HG02973 (cell line): ENCODE data around the gene LRIG2.
"Not testable (repeated sequence)": the region's sequence is repeated elsewhere in the genome, so short reads cannot be mapped to it uniquely, and the experiment has no call there.

ENCODE experiments used
- ATAC-seq: cut with Tn5 transposase; IDR thresholded peaks from one replicate; pipeline ENCODE4 v1.9.1; 2021; ENCODE audit warnings: moderate library complexity; ENCODE audit not compliant: unreplicated experiment

LRIG2 gene

GRCh38 chr1:113125517-113125916, 52.5 kb downstream of the LRIG2 start:
- ATAC-seq = no peak

- no peak for ATAC-seq
Observed at GRCh38 chr1:113126207-113126606, 53.2 kb downstream of the LRIG2 start.

DNA sequence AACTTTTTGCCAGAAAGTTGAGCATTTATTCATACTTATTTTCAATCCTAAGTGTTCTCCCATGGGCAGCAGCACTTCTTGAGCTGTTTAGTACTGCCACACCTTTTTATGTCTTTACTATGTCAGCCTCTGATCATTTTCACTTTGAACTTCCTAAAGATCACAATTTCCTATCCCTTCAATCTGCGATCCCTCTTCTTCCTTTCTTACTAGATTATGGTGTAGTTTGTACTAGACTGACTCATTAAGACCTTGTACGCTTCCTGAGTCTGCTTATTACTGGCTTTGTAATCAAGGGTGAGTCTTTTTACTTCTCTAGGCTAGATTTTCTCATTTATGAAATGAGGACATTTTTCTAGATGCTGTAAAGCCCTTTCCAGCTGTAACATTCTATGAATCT, 55.1 kb downstream of the LRIG2 start:
- ATAC-seq = no peak

DNA sequence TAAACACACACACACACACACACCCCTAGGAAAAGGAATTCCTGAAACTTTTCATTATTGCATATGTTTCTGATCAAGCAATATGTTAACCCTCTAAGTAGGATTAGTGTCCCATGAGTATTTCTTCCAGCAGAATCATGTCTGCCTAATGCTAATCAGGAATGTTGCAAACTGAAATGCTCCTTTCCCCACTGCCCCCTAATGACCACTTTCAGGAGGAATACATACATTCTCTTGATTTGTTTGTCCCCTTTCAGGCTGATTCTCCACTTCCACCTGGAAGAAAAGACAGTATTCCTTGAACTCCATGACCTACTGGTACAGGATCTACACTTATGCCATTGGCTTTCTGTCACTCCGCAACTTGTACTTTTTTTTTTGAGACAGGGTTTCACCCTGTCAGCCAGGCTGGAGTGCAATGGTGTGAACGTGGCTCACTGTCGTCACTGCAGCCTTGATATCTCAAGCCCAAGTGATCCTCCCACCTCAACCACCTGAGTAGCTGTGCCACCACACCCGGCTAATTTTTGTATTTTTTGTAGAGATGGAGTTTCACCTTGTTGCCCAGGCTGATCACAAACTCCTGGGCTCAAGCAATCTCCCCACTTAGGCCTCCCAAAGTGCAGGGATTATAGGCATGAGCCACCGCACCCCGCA, 56.7 kb downstream of the LRIG2 start:
- ATAC-seq = no peak

DNA sequence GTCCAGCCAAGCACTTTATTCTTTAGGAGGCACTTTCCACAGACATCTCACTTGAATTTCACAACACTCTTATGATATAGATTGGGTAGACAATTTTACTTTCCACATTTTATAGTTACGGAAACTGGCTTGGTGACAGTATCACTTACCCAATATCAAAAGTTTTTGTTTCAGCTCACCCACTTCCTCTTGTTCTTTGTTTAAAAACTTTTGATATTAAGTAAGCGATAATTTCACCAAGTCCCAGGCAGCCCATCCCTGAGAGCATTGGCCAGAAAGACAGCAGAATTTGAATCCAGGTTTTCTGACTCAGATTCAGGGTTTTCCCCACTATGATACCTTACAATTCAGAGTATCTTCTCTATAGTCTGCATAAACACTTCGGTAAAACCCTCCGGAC, 60.0 kb downstream of the LRIG2 start:
- ATAC-seq = no peak

GRCh38 chr1:113133759-113134158, 60.8 kb downstream of the LRIG2 start:
- ATAC-seq = no peak

DNA sequence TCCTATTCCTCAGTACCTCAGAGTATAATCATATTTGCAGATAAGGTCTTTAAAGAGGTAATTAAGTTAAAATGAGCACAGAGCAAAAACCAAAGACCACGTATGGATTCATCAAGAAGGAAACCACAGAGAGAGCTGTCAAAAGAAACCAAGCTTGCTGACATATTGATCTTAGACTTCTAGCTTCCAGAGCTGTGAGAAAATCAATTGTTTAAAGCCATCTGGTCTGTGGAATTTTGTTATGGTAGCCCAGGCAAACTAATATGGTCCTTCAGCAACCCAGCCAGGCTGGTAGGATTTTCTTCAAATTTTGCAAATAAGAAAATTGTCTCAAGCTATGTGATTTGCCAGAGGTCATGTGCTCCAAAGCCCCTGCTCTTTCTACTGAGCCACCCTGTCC, 62.5 kb downstream of the LRIG2 start:
- ATAC-seq = no peak

DNA sequence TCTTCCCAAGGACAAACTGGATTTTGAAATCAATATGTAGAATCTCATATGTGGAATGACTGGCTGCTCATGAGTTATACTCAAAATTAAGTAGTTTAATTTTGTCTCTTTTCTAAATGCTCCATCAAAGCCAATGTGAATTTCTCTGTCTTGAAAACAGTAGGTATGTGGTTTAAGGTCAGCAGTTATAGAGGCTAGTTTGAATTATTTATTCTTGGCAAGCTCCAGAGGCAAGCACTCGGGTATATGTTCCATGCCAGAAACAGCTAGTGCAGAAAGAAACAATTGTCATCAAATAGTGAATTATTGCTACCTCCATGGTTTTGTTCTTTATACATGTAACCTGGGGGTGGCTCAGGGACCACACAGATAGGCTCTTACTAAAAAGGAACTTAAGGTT, 63.5 kb downstream of the LRIG2 start:
- no peak for ATAC-seq

GRCh38 chr1:113137563-113137962, 64.6 kb downstream of the LRIG2 start:
- ATAC-seq = no peak

DNA sequence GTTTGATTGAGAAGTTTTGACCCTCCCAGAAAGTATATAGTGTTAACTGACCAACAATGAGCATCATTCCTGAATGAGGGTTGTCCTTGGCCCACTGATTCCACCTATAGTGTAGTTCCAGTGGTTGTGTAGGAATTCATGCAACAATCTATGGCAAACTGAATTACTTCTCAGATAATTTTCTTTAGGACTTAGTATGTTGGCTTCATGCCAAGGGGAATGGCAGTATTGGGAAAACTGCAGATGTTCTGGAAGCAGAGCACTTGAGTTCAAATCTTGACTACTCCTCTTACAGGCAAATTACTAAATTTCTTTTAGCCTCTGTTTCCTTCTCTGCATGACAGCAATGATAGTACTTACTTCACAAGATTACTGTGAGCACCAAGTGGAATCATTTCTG, 65.8 kb downstream of the LRIG2 start:
- ATAC-seq = no peak

- no peak for ATAC-seq
Observed at GRCh38 chr1:113140176-113140575, 67.2 kb downstream of the LRIG2 start.

DNA sequence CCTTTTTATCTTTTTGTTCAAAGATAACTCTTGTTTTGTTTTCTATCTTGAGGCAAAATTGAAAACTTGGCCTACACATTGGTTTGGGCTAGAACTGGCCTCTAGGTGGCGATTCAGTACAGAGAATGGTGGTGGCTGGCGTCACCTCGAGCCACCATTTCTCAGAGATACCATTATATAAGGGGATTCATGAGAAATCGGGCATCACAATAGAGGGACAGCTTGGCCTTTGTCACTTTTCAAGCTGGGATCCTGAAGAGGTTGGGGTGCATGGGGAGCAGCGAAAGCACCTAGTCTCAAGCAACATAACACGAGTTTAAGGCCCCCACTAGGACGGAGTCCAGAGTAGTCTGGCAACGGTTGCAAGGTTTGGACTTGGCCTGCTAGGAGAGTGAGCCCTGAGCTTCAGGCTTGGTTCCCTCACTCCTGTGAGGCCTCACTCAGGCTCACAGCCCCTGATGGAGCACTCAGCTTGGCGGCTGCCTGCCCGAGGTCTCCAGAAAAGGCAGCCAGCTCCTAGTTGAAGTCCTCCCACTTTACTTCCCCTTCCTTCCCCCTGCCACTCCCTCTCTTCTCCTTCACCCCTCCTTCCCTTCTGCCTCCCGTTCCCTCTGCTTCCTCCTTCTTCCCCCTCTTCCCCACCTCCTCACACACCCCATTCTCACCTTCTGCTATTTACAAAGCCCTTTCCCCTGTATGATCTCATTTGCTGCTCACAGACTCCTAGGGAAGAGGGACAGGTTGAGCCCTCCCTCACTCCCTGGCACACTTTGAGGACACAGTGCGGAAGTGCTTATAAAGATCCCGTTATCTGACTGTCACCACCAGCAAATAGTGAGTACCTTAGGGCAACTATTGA, 67.8 kb downstream of the LRIG2 start:
- ATAC-seq = peak; percentile 82

GRCh38 chr1:113141650-113142473, 68.9 kb downstream of the LRIG2 start:
- ATAC-seq = no peak

- no peak for ATAC-seq
Observed at GRCh38 chr1:113142791-113143190, 69.8 kb downstream of the LRIG2 start.

DNA sequence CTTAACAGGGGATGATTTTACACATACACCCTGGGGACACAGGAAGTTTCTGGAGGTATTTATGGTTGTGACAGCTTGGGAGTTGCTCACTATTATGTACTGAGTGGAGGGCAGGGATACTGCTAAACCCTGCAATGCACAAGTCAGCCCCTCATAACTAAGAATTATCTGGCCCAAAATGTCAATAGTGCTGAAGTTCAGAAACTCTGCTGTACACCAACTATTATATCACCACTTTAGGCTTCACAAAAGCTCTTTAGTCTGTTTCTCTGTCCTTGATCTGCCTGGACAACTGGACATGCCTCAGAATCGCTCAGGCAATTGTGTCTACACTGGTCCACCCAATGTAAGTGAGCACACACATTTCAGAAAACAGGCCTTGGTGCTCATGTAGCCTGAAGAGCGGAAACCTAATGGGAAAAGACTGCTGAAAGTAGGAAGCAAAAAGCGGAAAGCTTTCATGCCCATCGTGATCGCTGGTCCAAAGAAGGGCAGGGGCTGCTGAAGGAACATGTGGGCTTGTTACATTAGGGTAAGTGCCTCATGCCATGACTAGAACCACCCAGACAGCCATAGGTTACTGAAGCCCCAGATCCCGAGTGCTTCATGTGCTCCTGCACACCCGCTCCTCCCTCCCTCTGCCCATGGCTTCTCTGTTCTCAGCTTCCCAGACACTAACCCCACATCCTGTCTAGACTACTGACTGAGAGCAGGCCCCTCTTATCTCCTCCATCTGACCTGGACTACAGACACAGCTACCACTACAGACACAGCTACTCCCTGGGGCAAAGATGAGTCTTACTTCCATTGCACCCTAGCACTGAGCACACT, 73.5 kb downstream of the LRIG2 start:
- no peak for ATAC-seq

DNA sequence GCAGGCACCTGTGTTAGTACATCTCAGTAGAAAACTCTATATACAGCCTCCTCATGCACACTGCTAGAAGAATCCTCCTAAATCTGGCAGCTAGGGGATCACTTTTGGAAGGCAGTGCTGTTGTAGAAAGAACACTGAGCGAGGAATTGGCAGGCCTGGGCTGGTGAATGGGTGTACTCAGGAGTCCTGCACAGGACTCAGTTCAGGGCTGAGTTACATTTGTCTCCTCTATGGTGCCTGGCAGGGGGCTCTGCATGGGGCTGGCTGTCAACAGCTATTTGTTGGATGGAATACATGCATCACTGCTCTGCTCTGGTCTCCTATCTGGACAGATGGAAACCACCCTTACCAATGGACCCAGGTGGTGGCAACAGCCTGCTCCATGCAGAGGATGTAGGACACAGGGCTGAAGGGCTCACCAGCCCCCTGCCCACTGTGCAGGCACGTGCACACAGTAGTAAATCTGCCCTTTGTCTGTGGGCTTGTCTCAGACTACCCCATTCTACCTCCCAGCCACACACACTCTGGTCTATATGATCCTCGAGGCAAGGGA, 74.2 kb downstream of the LRIG2 start:
- ATAC-seq = no peak

DNA sequence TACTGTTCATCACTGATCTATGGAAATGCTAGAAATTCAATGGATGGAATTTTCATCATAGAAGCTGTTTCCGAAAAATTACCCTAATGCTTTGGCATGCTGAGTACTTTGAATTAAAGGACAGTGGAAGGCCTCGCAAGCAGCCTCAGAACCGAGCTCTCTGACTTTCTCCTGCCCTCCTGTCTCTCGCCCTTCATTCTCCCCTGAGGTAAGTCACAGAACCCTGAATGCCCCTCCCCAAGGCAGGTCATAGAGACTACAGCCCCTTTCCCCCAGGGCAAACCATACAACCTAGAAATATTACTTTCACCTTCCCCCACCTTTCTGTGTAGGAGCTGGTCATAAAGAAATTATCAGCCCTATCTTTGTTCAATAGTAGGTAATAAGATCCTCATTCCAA, 74.8 kb downstream of the LRIG2 start:
- no peak for ATAC-seq

DNA sequence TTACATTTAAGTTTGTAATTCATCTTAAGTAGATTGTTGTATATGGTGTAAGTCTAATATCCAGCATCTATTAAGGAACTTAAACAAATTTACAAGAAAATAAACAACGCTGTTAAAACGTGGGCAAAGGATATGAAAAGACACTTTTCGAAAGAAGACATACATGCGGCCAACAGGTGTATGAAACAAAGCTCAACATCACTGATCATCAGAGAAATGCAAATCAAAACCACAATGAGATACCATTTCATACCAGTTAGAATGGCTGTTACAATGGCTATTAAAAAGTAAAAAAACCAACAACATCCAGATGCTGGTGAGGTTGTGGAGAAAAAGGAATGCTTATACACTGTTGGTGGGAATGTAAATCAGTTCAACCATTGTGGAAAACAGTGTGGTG, 77.5 kb downstream of the LRIG2 start:
- ATAC-seq = not testable (repeated sequence)

GRCh38 chr1:113153116-113153803, 80.3 kb downstream of the LRIG2 start:
- ATAC-seq = no peak

DNA sequence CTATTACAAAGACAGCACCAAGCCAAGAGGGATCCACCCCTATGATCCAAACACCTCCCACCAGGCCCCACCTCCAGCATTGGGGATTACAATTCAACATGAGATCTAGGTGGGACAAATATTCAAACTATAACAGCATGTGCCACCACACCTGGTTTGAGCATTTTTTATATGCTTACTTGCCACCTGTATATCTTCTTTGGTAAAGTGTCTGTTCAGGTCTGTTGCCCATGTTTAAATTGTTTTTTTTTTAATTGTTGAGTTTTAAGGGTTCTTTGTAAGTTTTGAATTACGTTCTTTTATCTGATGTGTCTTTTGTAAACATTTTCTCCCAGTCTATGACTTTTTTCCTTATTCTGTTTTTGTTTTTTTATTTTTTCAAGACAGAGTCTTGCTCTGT, 83.4 kb downstream of the LRIG2 start:
- ATAC-seq = no peak
